GM12891 (cell line): Measurements from ENCODE around the gene FAF1.

Experiments
- PAX5 ChIP-seq: IDR thresholded peaks from 2 replicates; pipeline ENCODE4 v1.6.1; 2011; ENCODE audit warnings: low read length, moderate library complexity, mild to moderate bottlenecking; ENCODE audit not compliant: insufficient read depth, severe bottlenecking
- POLR2A ChIP-seq: IDR thresholded peaks from 2 replicates; pipeline ENCODE4 v1.6.1; 2011; ENCODE audit warnings: low read depth, low read length, control low read depth
- POLR2AphosphoS5 ChIP-seq: IDR thresholded peaks from 2 replicates; pipeline ENCODE4 v1.6.1; 2011; ENCODE audit warnings: low read depth, low read length, control low read depth
- POU2F2 ChIP-seq: IDR thresholded peaks from 2 replicates; pipeline ENCODE4 v1.6.1; 2011; ENCODE audit warnings: low read depth, mild to moderate bottlenecking, control low read depth, low read length, moderate library complexity
- SPI1 ChIP-seq: IDR thresholded peaks from 2 replicates; pipeline ENCODE4 v1.6.1; 2011; ENCODE audit warnings: low read depth, low read length, control low read depth
- TAF1 ChIP-seq: IDR thresholded peaks from 2 replicates; pipeline ENCODE4 v1.6.1; 2011; ENCODE audit warnings: low read depth, low read length, control low read depth

- TF ChIP-seq POLR2A (no peak), PAX5 (no peak), TAF1 (no peak), POLR2AphosphoS5 (no peak), SPI1 (no peak), POU2F2 (no peak)
Observed at GRCh38 chr1:50473513-50473912, 486.6 kb downstream of the FAF1 start.
